Astrocyte of the cerebellum (primary cell): Measurements from ENCODE around the gene KLF7.
A peak's percentile ranks its signal among the peaks of the same experiment; 100 is the strongest.

ENCODE experiments used
- DNase-seq: peaks from one replicate; pipeline ENCODE4 v3.0.0-alpha.2; 2011; ENCODE audit warnings: low read depth
- H3K4me3 ChIP-seq: 2 replicates; pipeline ENCODE4 v1.5.1; 2011; ENCODE audit warnings: mild to moderate bottlenecking, low read depth, low read length, moderate library complexity
- CTCF ChIP-seq: IDR thresholded peaks from 2 replicates; pipeline ENCODE4 v1.5.1; 2012; ENCODE audit warnings: low read length, low read depth, moderate library complexity, mild to moderate bottlenecking; ENCODE audit errors: missing control alignments
- in situ Hi-C: cut with HindIII; loops from 2 replicates; pipeline ENCODE4 v1.10.0; 2017; ENCODE audit warnings: low sequenced_read_pairs

Gene KLF7

GRCh38 chr2:207051385-207051965, 114.3 kb downstream of the KLF7 start:
- in situ Hi-C loops: no loop called here
- no peak overlapping the region for H3K4me3 ChIP-seq
- no peak for DNase-seq
- TF ChIP-seq CTCF: no peak

DNA sequence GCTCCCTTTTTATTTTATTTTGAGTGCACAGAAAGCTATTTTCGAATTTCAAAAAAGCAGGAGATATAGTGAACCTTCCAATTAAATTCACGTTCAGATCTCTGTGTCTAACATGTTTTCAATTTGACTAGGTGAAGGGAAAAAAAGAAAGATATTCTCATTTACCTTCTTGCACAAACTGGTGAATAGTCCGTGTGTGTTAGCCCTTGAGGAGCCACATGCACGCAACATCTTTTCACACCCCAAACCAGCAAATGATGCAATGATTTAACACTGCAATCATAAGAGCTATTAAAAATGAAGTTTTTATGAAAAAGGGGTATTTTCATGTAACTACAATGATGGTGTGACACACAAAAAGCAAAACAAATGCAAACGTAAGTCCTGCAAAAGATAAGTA, 116.6 kb downstream of the KLF7 start:
- TF ChIP-seq CTCF: no peak

DNA sequence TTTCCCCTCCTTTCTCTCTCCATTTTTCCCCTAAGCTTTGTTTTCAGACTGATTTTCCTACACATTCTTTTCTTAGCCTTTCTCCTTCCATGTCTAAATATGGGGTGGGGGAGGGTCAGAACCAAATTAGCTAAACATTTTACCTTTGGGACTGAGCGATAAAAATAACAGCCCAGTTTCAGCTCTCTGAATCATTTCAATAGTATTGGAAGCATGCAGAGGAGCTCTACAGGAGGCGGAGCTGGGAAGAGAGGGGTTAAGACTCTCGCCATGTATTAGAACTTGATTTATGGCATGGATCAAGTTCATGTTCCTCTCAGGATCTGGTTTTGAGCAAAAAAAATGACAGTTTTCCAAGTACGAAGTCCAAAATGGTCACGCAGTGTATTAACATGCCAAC, 117.3 kb downstream of the KLF7 start:
- in situ Hi-C loops: no loop called here
- no peak overlapping the region for H3K4me3 ChIP-seq
- DNase-seq: no peak
- TF ChIP-seq CTCF: no peak

More for the DNA sequence above, 116.6 kb downstream of the KLF7 start:
- H3K4me3 ChIP-seq: no peak overlapping the region
- in situ Hi-C loops: no loop called here
- no peak for DNase-seq

DNA sequence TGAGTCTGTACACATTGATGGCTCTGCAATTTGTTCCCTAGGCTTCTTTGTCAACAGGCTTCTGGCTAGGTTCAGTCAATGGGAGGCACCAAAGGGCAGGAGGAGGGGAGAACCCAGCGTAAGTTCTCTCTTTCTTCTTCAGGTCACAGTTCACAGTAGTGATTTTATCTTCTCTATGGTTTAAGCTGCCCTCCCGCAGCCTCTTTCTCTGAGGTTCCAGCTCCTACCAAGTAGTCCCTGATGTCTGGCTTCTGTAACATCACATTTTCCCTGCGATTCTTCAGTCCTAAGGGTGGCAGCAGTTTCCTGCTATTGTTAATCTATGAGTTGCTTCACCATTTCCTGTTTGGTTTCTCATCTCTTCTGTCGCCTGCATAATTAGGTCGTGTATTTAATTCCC, 119.0 kb downstream of the KLF7 start:
- TF ChIP-seq CTCF: no peak
- in situ Hi-C loops: no loop called here
- DNase-seq: no peak
- H3K4me3 ChIP-seq: no peak overlapping the region

DNA sequence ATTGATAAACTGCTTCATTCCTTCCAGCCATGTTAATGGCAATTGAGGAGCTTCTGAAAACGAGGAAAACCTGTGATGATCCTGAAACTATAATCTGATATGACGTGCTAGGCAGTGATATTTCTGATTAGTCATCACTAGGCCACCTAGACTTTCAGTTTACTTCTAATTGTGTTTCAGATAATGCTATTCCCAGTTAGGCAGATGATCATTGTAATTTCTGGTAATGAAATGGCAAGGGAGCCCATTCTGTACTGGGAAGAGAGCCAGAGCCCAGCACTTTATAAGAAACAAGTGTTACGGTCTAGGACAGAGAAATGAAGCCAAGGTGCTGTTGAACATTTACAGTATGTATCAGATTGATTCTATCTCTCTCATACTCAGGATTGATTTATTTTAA, 120.2 kb downstream of the KLF7 start:
- in situ Hi-C loops: no loop called here
- no peak for TF ChIP-seq CTCF
- peak; percentile 9 for DNase-seq

DNA sequence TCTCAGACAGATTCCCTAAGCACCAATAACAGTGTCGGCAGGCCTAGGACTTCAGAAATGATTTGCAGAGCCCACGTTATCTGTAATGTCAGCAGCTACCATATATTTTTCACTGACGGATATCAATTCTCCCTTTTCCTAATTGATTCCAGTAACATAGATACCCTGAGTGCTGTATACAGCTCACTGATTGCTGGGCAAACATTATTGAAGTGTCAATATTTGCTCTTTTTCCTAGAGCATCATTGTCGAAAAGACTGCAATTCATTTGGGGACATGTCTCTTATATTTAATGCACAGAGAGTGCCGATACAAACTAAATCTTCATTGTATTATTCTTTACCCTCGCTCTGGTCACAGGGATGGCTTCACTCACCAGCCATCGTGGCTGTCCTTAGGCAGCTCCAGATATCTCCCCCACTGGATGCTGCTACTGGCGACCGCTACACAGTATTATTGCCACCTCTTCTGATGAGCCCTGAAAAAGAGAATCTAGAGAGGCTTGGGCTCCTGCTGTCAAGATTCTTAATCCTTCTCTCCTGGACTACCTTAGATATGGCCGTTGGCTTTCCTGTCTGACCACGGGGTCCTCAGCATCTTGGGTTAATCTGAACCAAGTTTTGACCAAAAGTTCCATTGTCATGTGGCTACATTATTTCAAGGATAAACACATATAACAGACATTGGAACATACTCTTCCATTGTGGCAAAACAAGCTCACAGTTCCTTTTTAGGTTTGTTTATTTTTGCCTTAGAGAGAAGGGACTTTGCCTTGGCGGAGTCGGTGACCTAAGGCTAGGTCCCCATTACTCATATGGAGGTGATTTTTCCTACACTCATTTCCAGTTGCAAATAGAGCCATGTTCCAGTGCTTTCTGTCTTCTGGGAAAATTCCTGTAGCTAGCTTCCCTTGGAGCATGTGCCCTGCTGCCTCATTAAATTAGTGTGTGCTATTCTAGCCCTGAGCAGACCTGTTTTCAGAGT, 121.1 kb downstream of the KLF7 start:
- no peak for TF ChIP-seq CTCF
- H3K4me3 ChIP-seq: no peak overlapping the region
- in situ Hi-C loops: no loop called here
- DNase-seq: no peak

More for the DNA sequence above, 120.2 kb downstream of the KLF7 start:
- no peak overlapping the region for H3K4me3 ChIP-seq
